Stimulated activated CD4-positive, alpha-beta T cell treated with anti-CD3 and anti-CD28 coated beads, Interleukin-12 subunit alpha, Interleukin-12 subunit beta, amount 100 ng/mL, for 24 hours (primary cell): ENCODE measurements around the gene C1orf52.

Experiments used
- DNase-seq, 2 experiments: peaks; one replicate each; pipeline ENCODE4 v3.0.0-alpha.2; 2020; ENCODE audit warnings: low read depth in 2 of 2

Gene C1orf52

GRCh38 chr1:85259118-85259911 lies at the start of gene C1orf52:
Gene C1orf52 (minus strand): TSS chr1:85259662. CDS start chr1:85259633, 29 bp downstream.
- DNase-seq = peak; percentile 96 to 98

- no peak for DNase-seq
Observed at GRCh38 chr1:85308833-85309350, 49.4 kb upstream of the C1orf52 start.

- DNase-seq = peak; percentile 39 to 60
Observed at GRCh38 chr1:85307987-85308832, 48.7 kb upstream of the C1orf52 start.

GRCh38 chr1:85306236-85306635 lies 46.8 kb upstream of the C1orf52 start:
- DNase-seq = no peak

- DNase-seq = no peak
Observed at GRCh38 chr1:85303440-85304162, 44.1 kb upstream of the C1orf52 start.

GRCh38 chr1:85300140-85300539 lies 40.7 kb upstream of the C1orf52 start:
- no peak for DNase-seq

- DNase-seq = peak; percentile 59 to 67
Observed at GRCh38 chr1:85297855-85298629, 38.6 kb upstream of the C1orf52 start.

GRCh38 chr1:85297538-85297854 lies 38.0 kb upstream of the C1orf52 start:
- DNase-seq = no peak

GRCh38 chr1:85296980-85297379 lies 37.5 kb upstream of the C1orf52 start:
- no peak for DNase-seq

- DNase-seq = no peak
Observed at GRCh38 chr1:85295654-85296053, 36.2 kb upstream of the C1orf52 start.

- no peak for DNase-seq
Observed at GRCh38 chr1:85295006-85295431, 35.6 kb upstream of the C1orf52 start.

- DNase-seq = no peak
Observed at GRCh38 chr1:85290826-85291225, 31.4 kb upstream of the C1orf52 start.

GRCh38 chr1:85289848-85290335 lies 30.4 kb upstream of the C1orf52 start:
- no peak for DNase-seq

GRCh38 chr1:85289207-85289847 lies 29.9 kb upstream of the C1orf52 start:
- DNase-seq = no peak

GRCh38 chr1:85284202-85284601 lies 24.7 kb upstream of the C1orf52 start:
- no peak for DNase-seq

GRCh38 chr1:85283475-85284199 lies 24.2 kb upstream of the C1orf52 start:
- no peak for DNase-seq

- DNase-seq = no peak
Observed at GRCh38 chr1:85282424-85282823, 23.0 kb upstream of the C1orf52 start.

- no peak for DNase-seq
Observed at GRCh38 chr1:85280636-85281035, 21.2 kb upstream of the C1orf52 start.

- DNase-seq = no peak
Observed at GRCh38 chr1:85279458-85280080, 20.1 kb upstream of the C1orf52 start.
